Uterus (tissue), 2 donors: ENCODE results near the gene PDE6A.

Source experiments
- POLR2A ChIP-seq, 2 donors: fragments of 450-650 bp; IDR thresholded peaks; one replicate each; pipeline ENCODE4 v1.6.1; 2016; ENCODE audit warnings: antibody characterized with exemption in 2 of 2, mild to moderate bottlenecking in 1 of 2, moderate library complexity in 1 of 2
- TF ChIP-seq, protein P1 (sequence below), 4 experiments: fragments of 200-600 bp in 2 of 4; fragments of 450-650 bp in 2 of 4; sonication (generic) in 2 of 4; IDR thresholded peaks; one replicate each; pipeline ENCODE4 v1.5.1; 2016 to 2019; ENCODE audit warnings: antibody characterized with exemption in 4 of 4, mild to moderate bottlenecking in 2 of 4, moderate library complexity in 1 of 4

DNA sequence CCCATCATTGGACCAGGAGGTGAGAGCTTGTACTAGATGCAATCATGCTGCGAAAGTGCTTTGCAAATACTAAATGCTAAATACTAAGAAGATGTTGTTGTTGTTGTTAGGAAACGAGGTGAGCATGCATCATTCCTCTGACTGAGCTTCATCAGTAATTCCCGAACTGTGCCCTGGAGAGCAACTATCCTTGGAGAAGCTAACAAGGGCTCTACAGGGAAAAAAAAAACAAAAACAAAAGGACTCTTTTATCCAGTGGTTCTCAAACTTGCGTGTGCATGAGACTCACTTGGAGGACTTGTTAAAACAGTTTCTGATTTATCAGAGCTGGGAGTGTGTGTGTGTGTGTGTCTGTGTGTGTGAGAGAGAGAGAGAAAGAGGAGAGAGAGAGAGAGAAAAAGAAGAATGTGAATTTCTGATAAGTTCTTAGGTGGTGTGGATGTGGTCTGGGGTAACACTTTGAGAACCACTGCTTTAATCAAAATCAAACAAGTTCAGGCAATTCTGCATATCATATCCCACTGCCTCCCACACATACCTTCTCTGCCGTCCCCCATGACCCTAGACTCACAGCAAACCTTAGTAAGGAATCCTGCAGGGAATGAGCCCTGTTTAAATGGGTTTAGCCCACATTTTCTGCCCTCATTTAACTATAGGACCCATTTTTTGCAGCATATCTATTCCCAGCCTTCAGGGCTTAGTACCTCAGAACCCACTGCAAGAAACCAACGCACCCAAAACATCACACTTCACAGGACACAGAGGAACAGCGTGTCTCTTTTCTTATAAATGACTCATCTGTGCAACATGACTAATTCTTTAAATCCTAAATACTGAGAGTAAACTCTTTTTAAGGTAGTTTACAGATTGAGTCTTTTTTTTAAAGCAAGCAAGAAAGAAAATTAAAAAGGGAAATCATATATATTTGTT, 48.9 kb downstream of the PDE6A start:
- TF ChIP-seq, protein P1, sequence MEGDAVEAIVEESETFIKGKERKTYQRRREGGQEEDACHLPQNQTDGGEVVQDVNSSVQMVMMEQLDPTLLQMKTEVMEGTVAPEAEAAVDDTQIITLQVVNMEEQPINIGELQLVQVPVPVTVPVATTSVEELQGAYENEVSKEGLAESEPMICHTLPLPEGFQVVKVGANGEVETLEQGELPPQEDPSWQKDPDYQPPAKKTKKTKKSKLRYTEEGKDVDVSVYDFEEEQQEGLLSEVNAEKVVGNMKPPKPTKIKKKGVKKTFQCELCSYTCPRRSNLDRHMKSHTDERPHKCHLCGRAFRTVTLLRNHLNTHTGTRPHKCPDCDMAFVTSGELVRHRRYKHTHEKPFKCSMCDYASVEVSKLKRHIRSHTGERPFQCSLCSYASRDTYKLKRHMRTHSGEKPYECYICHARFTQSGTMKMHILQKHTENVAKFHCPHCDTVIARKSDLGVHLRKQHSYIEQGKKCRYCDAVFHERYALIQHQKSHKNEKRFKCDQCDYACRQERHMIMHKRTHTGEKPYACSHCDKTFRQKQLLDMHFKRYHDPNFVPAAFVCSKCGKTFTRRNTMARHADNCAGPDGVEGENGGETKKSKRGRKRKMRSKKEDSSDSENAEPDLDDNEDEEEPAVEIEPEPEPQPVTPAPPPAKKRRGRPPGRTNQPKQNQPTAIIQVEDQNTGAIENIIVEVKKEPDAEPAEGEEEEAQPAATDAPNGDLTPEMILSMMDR (IDR thresholded peaks at IDR 0.05), result no peak
- no peak for TF ChIP-seq POLR2A (IDR thresholded peaks at IDR 0.05)
